ENCODE data around the gene PACS1.

DNA sequence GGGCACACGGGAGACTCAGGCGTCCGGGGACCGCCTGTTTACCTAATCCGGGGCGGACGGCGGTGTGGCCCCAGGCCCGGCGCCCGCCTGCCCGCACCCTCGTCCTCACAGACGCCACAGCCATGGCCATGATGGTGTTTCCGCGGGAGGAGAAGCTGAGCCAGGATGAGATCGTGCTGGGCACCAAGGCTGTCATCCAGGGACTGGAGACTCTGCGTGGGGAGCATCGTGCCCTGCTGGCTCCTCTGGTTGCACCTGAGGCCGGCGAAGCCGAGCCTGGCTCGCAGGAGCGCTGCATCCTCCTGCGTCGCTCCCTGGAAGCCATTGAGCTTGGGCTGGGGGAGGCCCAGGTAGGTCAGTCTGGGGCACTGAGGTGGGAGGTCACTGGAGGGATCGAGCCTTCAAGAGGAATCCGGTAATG is 188.4 kb downstream of the PACS1 start:
- TF ChIP-seq, protein P1, sequence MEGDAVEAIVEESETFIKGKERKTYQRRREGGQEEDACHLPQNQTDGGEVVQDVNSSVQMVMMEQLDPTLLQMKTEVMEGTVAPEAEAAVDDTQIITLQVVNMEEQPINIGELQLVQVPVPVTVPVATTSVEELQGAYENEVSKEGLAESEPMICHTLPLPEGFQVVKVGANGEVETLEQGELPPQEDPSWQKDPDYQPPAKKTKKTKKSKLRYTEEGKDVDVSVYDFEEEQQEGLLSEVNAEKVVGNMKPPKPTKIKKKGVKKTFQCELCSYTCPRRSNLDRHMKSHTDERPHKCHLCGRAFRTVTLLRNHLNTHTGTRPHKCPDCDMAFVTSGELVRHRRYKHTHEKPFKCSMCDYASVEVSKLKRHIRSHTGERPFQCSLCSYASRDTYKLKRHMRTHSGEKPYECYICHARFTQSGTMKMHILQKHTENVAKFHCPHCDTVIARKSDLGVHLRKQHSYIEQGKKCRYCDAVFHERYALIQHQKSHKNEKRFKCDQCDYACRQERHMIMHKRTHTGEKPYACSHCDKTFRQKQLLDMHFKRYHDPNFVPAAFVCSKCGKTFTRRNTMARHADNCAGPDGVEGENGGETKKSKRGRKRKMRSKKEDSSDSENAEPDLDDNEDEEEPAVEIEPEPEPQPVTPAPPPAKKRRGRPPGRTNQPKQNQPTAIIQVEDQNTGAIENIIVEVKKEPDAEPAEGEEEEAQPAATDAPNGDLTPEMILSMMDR (IDR thresholded peaks at IDR 0.05), result peak in 2 of 4 donors; percentile 3 to 33
- TF ChIP-seq POLR2A (IDR thresholded peaks at IDR 0.05), result no peak

Data from right lobe of liver (tissue), 4 donors.